Right renal pelvis (tissue), 4 donors: ENCODE data around the gene SOX3. TPM values are rescaled to one million over a fixed set of nuclear protein-coding genes. Genes with fewer than 3 reads are reported as not detected.

ENCODE experiments used
- DNase-seq, 4 donors: peaks; one replicate each; pipeline ENCODE4 v3.0.0-alpha.2; 2013; ENCODE audit warnings: low read depth in 4 of 4, low spot score in 3 of 4, missing footprints in 1 of 4
- polyA plus RNA-seq, 4 donors: library from polyadenylated mRNA; unstranded; fragments of 120-200 nt; gene quantifications; one replicate each; pipeline ENCODE4 v1.2.1, GENCODE V29; 2013; ENCODE audit not compliant: insufficient read length in 4 of 4

The SOX3 gene
- under 1 TPM in 1 of 4 donors, not detected in 3; 0.10 TPM for polyA plus RNA-seq

GRCh38 chrX:140504371-140505324, at the start of gene SOX3:
Gene SOX3, minus strand, starts transcription at chrX:140505069. Its CDS starts 9 bp downstream, at chrX:140505060.
- no peak for DNase-seq

- no peak for DNase-seq
Observed at GRCh38 chrX:140548985-140549384, 44.1 kb upstream of the SOX3 start.

- no peak for DNase-seq
Observed at GRCh38 chrX:140526171-140526570, 21.3 kb upstream of the SOX3 start.

- no peak for DNase-seq
Observed at GRCh38 chrX:140525448-140525847, 20.6 kb upstream of the SOX3 start.

GRCh38 chrX:140524556-140524955, 19.7 kb upstream of the SOX3 start:
- DNase-seq = no peak

GRCh38 chrX:140521393-140521792, 16.5 kb upstream of the SOX3 start:
- DNase-seq = no peak

- no peak for DNase-seq
Observed at GRCh38 chrX:140514554-140514953, 9.7 kb upstream of the SOX3 start.

- DNase-seq = no peak
Observed at GRCh38 chrX:140510895-140511295, 6.0 kb upstream of the SOX3 start.

GRCh38 chrX:140510306-140510676, 5.4 kb upstream of the SOX3 start:
- DNase-seq = no peak

- DNase-seq = no peak
Observed at GRCh38 chrX:140509468-140510305, 4.8 kb upstream of the SOX3 start.

GRCh38 chrX:140508958-140509357, 4.1 kb upstream of the SOX3 start:
- no peak for DNase-seq

GRCh38 chrX:140507982-140508305, 3.1 kb upstream of the SOX3 start:
- DNase-seq = no peak

- no peak for DNase-seq
Observed at GRCh38 chrX:140507223-140507981, 2.5 kb upstream of the SOX3 start.

- DNase-seq = no peak
Observed at GRCh38 chrX:140505421-140506337, 810 bp upstream of the SOX3 start.

GRCh38 chrX:140503714-140504351, 1.0 kb downstream of the SOX3 start:
- no peak for DNase-seq

- no peak for DNase-seq
Observed at GRCh38 chrX:140503238-140503601, 1.6 kb downstream of the SOX3 start.

- DNase-seq = no peak
Observed at GRCh38 chrX:140502491-140503237, 2.2 kb downstream of the SOX3 start.

- DNase-seq = no peak
Observed at GRCh38 chrX:140501940-140502468, 2.9 kb downstream of the SOX3 start.
